ENCODE measurements around the gene TMEM72. TPM values are rescaled to one million over a fixed set of nuclear protein-coding genes. Genes with fewer than 3 reads are reported as not detected.

Gene TMEM72
- total and polyA plus RNA-seq, 2 donors (not counting 3 experiments of a cell fraction or from before 2014, with no cell fraction given), result not detected

DNA sequence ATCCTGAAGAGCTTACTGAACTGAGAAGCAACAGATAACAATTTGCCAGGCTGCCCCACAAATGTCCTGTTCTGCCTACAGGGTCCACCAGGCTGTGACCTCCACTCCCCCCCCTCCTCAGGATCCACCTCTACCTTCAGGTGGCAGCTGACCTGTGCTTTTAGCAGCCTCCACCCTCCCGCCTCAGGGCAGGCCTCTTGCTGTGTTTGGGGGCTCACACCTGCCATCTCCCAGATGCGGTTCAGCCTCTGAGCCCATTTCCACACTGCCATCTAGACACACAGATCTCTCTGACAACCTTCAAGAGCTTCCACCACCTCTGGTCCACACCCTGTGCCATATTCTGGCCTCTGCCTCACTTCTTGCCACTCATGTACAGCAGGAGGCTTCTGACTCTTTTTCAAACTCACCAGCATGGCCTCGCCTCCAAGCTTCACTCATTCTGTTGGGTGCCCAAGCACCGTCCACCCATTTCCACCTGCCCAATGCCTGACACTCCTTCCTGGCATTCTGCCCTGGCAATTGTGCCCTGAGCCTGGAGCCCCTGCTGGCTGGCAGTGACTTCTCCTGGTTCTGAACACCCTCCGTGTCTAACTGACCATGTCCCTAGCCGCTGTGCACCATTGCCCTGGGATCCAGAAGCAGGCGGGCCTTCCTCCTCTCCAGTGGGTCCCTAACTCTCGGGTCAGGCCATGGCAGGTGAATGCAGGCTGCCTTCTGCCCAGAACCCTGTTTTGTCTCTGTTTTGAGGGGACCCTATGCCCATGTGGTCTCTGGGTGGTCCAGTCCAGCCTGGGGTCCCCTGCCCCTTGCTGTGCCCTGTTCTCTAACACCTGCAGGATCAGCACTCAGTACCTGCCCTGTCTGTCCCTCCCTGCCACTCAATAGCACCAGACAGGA, 18.5 kb downstream of the TMEM72 start:
- H3K9me1 ChIP-seq (replicated peaks; ENCODE audit: control insufficient read depth, extremely low read depth, insufficient read depth, low read length), result no peaks in the 10 kb centered on the region
- no peak overlapping the region for H2AFZ ChIP-seq (ENCODE audit: low read depth, low read length)
- no peaks in the 10 kb centered on the region for H3K9me3 ChIP-seq (replicated peaks; ENCODE audit: control insufficient read depth, insufficient read depth, low read length)
- ChIA-PET CTCF (interaction anchor here (0.8 kb wide), 1 partner anchor 9 kb away, joined by 3 read pairs; no protein-coding TSS in a partner anchor), POLR2A (no interaction called here)
- FAIRE-seq, result no peak
- dilution Hi-C loops (cut with MboI; ENCODE audit: extremely low pct_ligation_motif_present, low sequenced_read_pairs) (no loop called here), intact Hi-C loops (cut with micrococcal nuclease) (no loop called here)
- no peaks in the 10 kb centered on the region for H3K27me3 ChIP-seq (ENCODE audit: control insufficient read depth in 2 of 2, insufficient read depth in 2 of 2, low read length in 2 of 2)
- H3K4me1 ChIP-seq (ENCODE audit: control insufficient read depth, extremely low read depth, insufficient read depth, low read length), result no peaks in the 10 kb centered on the region
- no peak overlapping the region for H3K9ac ChIP-seq (replicated peaks; ENCODE audit: extremely low read depth, insufficient read depth, low read length)
- no TSS peak for BruUV-seq (replicated peaks)
- no peaks in the 10 kb centered on the region for H3K79me2 ChIP-seq (ENCODE audit: control insufficient read depth, insufficient read depth, low read length)
- H3K4me2 ChIP-seq (ENCODE audit: insufficient read depth, low read length), result no peak overlapping the region
- no peaks in the 10 kb centered on the region for H4K20me1 ChIP-seq (replicated peaks; ENCODE audit: control insufficient read depth, extremely low read depth, insufficient read depth, low read length)
- no peak for TF ChIP-seq FOS (IDR thresholded peaks at IDR 0.05; ENCODE audit: borderline replicate concordance, insufficient read depth, low read length)
- TF ChIP-seq MAX (IDR thresholded peaks at IDR 0.05; ENCODE audit: insufficient read depth, insufficient read length), result no peak
- no peak for TF ChIP-seq GATA2 (IDR thresholded peaks at IDR 0.05; ENCODE audit: insufficient read depth, insufficient read length, low read depth, low read length)
- TF ChIP-seq JUN (IDR thresholded peaks at IDR 0.05; ENCODE audit: borderline replicate concordance, insufficient read depth, insufficient read length, low read depth), result no peak
- no peak for TF ChIP-seq EZH2 (IDR thresholded peaks at IDR 0.05; ENCODE audit: borderline replicate concordance, low read depth, low read length, severe bottlenecking)
- no peak for TF ChIP-seq POLR2AphosphoS5 (IDR thresholded peaks at IDR 0.05; ENCODE audit: insufficient read depth, low read depth, low read length)
- TF ChIP-seq MYC (IDR thresholded peaks at IDR 0.05; ENCODE audit: low read depth, low read length), result no peak
- no peak for TF ChIP-seq POLR2A (IDR thresholded peaks at IDR 0.05; ENCODE audit: low read depth, low read length)
- no peak for TF ChIP-seq CTCF (IDR thresholded peaks at IDR 0.05; ENCODE audit: extremely low read depth in 1 of 2, insufficient read depth in 1 of 2, low read depth in 1 of 2, low read length in 2 of 2)
- H3K4me3 ChIP-seq (replicated peaks in 1 of 3; ENCODE audit: insufficient read depth in 1 of 3, low read depth in 1 of 3, low read length in 3 of 3), result no peak overlapping the region
- no peak for DNase-seq (ENCODE audit: low read depth, low spot score)
- no peaks in the 10 kb centered on the region for H3K36me3 ChIP-seq (ENCODE audit: control insufficient read depth in 2 of 2, extremely low read depth in 1 of 2, insufficient read depth in 2 of 2, low read length in 2 of 2)
- H3K27ac ChIP-seq (ENCODE audit: insufficient read depth, low read depth, low read length), result no peak overlapping the region
